Measurements from ENCODE around the gene TERT. TPM values are rescaled to one million over a fixed set of nuclear protein-coding genes. Genes with fewer than 3 reads are reported as not detected.

Gene TERT
- total and polyA plus RNA-seq, 2 of the 4 experiments (the other 2 are of a cell fraction), result not detected

DNA sequence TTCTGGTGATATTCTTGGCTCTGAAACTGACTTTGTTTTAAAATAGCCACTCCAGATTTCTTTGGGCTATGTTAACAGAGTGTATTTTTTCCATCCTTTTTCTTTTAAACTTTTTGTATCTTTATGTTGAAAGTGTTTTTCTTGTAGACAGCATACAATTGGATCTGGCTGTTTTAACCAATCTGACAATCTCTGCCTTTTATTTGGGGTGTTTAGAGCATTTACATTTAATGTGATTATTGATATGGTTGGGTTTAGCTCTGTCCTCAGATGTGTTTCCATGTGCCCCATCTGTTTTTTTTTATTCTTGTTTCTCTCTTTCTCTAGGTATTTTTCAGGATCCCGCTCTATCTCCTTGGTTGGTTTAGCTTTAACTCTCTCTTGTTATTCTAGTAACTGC, 59.0 kb downstream of the TERT start:
- no peaks in the 10 kb centered on the region; the same call in 1 of the 2 replicates for H3K27me3 ChIP-seq (ENCODE audit: control insufficient read depth, insufficient read depth, low read length)
- no peak overlapping the region for H2AK5ac ChIP-seq (ENCODE audit: low read depth, low read length)
- no peak overlapping the region for H3K56ac ChIP-seq (ENCODE audit: extremely low read depth, insufficient read depth, low read length)
- BruUV-seq (replicated peaks), result no TSS peak
- no peak overlapping the region for H4K91ac ChIP-seq (ENCODE audit: insufficient read depth, low read depth, low read length)
- ChIA-PET POLR2A (ENCODE audit: unreplicated experiment) (no interaction called here), CTCF (no interaction called here)
- H3K4me1 ChIP-seq (ENCODE audit: control insufficient read depth, insufficient read depth, low read length), result no peaks in the 10 kb centered on the region
- no peak overlapping the region for H3K23ac ChIP-seq (ENCODE audit: low read depth, low read length)
- H3K9me3 ChIP-seq (ENCODE audit: control insufficient read depth, insufficient read depth, low read length), result peaks cover 13% of the 10 kb centered on the region; the same call in 1 of the 2 replicates
- no peaks in the 10 kb centered on the region for H4K20me1 ChIP-seq (ENCODE audit: insufficient read depth, low read length)
- no peak overlapping the region for H3K4me2 ChIP-seq (ENCODE audit: low read depth, low read length)
- no peak overlapping the region for H3K4ac ChIP-seq (ENCODE audit: low read depth, low read length)
- H2BK20ac ChIP-seq (ENCODE audit: low read depth, low read length), result no peak overlapping the region
- no peak overlapping the region for H3K18ac ChIP-seq (ENCODE audit: low read depth, low read length)
- no peaks in the 10 kb centered on the region for H3K36me3 ChIP-seq (ENCODE audit: control insufficient read depth, insufficient read depth, low read length)
- no peak overlapping the region for H3K14ac ChIP-seq (replicated peaks; ENCODE audit: low read depth, low read length)
- H3K27ac ChIP-seq (ENCODE audit: insufficient read depth, low read length), result no peak overlapping the region
- intact Hi-C loops (cut with micrococcal nuclease), result no loop called here
- H2BK5ac ChIP-seq (ENCODE audit: low read depth, low read length, poor library complexity, severe bottlenecking), result no peak overlapping the region
- no peak overlapping the region for H3K4me3 ChIP-seq (ENCODE audit: insufficient read depth, low read depth, low read length)
- DNase-seq (no peak), ATAC-seq (ENCODE audit: low read depth) (no peak)
- dilution Hi-C loops (cut with HindIII; ENCODE audit: low sequenced_read_pairs, unreplicated experiment), result no loop called here
- H4K5ac ChIP-seq (ENCODE audit: low read depth, low read length), result no peak overlapping the region
- H2AK9ac ChIP-seq (replicated peaks; ENCODE audit: low read depth, low read length, poor library complexity), result no peak overlapping the region
- H4K8ac ChIP-seq (ENCODE audit: low read depth in 2 of 2, low read length in 2 of 2), result no peak overlapping the region
- no peak overlapping the region for H2BK120ac ChIP-seq (ENCODE audit: low read depth, low read length)
- TF ChIP-seq CEBPB (IDR thresholded peaks at IDR 0.05; ENCODE audit: low read depth, low read length) (no peak), CHD1 (IDR thresholded peaks at IDR 0.05; ENCODE audit: low read depth, low read length) (no peak), NFE2L2 (IDR thresholded peaks at IDR 0.05; ENCODE audit: low read depth, low read length) (no peak), RAD21 (IDR thresholded peaks at IDR 0.05; ENCODE audit: low read length) (no peak), SMC3 (IDR thresholded peaks at IDR 0.05; ENCODE audit: low read depth, low read length) (no peak), RCOR1 (IDR thresholded peaks at IDR 0.05; ENCODE audit: insufficient replicate concordance, low read length) (no peak)
- H3K9ac ChIP-seq (ENCODE audit: low read depth, low read length), result no peak overlapping the region
- WGBS, 2 experiments (ENCODE audit: extremely low coverage in 2 of 2, insufficient read length in 1 of 2), result no CpG with 5 or more reads among the region's 1 CpG
- no peaks in the 10 kb centered on the region for H3K79me1 ChIP-seq (ENCODE audit: low read depth in 1 of 2, low read length in 2 of 2)
- no peak overlapping the region for H2BK15ac ChIP-seq (ENCODE audit: low read depth, low read length)
- no peaks in the 10 kb centered on the region for H3K9me1 ChIP-seq (ENCODE audit: insufficient read depth, low read length)
- in situ Hi-C loops (cut with MboI; ENCODE audit: low sequenced_read_pairs), result no loop called here
- no peak overlapping the region for H2AFZ ChIP-seq (replicated peaks; ENCODE audit: low read length, poor library complexity)
